Testis (tissue), 3 donors: ENCODE measurements around the gene TBXA2R. TPM values are rescaled to one million over a fixed set of nuclear protein-coding genes. Genes with fewer than 3 reads are reported as not detected.

ENCODE experiments used
- DNase-seq: peaks from one replicate; pipeline ENCODE4 v3.0.0-alpha.2; 2019
- H3K27ac ChIP-seq, 2 donors: fragments of 200-600 bp; sonication (generic); one replicate each; pipeline ENCODE4 v1.5.1; 2019
- H3K27me3 ChIP-seq: fragments of 200-600 bp; sonication (generic); one replicate; pipeline ENCODE4 v1.5.1; 2019
- H3K36me3 ChIP-seq: fragments of 200-600 bp; sonication (generic); one replicate; pipeline ENCODE4 v1.5.1; 2017; ENCODE audit warnings: low read depth; ENCODE audit errors: missing control alignments
- H3K4me1 ChIP-seq: fragments of 200-600 bp; sonication (generic); one replicate; pipeline ENCODE4 v1.5.1; 2019
- H3K4me3 ChIP-seq, 2 donors: fragments of 200-600 bp; sonication (generic); one replicate each; pipeline ENCODE4 v1.5.1; 2017 to 2019
- H3K9me3 ChIP-seq: fragments of 200-600 bp; sonication (generic); one replicate; pipeline ENCODE4 v1.5.1; 2017
- CTCF ChIP-seq, 3 experiments: fragments of 450-650 bp in 2 of 3; fragments of 200-600 bp in 1 of 3; sonication (generic) in 1 of 3; IDR thresholded peaks; one replicate each; pipeline ENCODE4 v1.5.1; 2016 to 2019; ENCODE audit warnings: antibody characterized with exemption in 3 of 3, mild to moderate bottlenecking in 2 of 3, moderate library complexity in 1 of 3
- POLR2A ChIP-seq: fragments of 450-650 bp; IDR thresholded peaks from one replicate; pipeline ENCODE4 v1.6.1; 2017; ENCODE audit warnings: antibody characterized with exemption, mild to moderate bottlenecking, moderate library complexity
- WGBS, 2 donors: methylation state at CpG; one replicate each; pipeline ENCODE4 v1.1.5; 2018; 5-methylcytosine and 5-hydroxymethylcytosine counted together
- intact Hi-C: fragments of 100-400 bp; cut with DNase I; formaldehyde crosslinking; loops from one replicate; pipeline ENCODE4 v1.15.1; 2023; ENCODE audit warnings: low total_unique reads
- polyA plus RNA-seq: library from polyadenylated mRNA; stranded (reverse); fragments of 350-450 nt; fragmentation: Illumina TruSeq; extraction: RNeasy Lipid Tissue Mini Kit (QIAGEN cat#74804); gene quantifications from one replicate; pipeline ENCODE4 v1.2.3, GENCODE V29; 2014; ENCODE audit warnings: low read depth, low replicate concordance; ENCODE audit not compliant: insufficient read depth
- total RNA-seq, 2 donors: library from RNA; depleted of rRNA; stranded (reverse); fragments of >200 nt; gene quantifications; one replicate each; pipeline ENCODE4 v1.2.3, GENCODE V29; 2016

Gene TBXA2R
- total and polyA plus RNA-seq, 3 donors from 2014 or later = 1.3 to 3.2 (median 1.8) TPM

DNA sequence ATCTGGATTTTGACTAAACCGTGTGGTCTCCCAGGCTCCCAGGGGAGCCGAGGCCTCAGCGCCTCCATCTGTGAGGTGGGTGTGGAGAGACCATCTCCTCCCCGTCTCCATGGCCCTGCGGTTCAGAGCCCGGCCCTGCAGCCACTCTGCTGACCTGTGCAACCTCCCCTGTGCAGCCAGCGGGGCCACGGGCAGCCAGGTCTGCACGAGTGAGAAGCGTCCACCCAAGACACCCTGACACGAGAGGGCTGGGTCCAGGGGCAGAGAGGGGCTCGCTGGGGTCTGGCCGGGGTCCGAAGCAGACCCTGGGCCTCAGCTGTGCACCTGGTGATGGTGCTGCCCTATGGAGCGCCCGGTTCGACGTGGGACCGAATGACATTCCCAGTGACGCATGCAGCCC, 30.3 kb upstream of the TBXA2R start:
- H3K36me3 ChIP-seq = no peaks in the 10 kb centered on the region
- TF ChIP-seq CTCF (IDR thresholded peaks at IDR 0.05) (no peak), POLR2A (no peak)
- no peak overlapping the region for H3K27ac ChIP-seq
- WGBS, 2 donors = 89 to 92% methylated on average over 12 to 20 of the region's 20 CpGs
- no peak for DNase-seq
- H3K27me3 ChIP-seq = no peaks in the 10 kb centered on the region
- H3K9me3 ChIP-seq = no peaks in the 10 kb centered on the region
- intact Hi-C loops = no loop called here
- H3K4me3 ChIP-seq = no peak overlapping the region
- no peaks in the 10 kb centered on the region for H3K4me1 ChIP-seq

DNA sequence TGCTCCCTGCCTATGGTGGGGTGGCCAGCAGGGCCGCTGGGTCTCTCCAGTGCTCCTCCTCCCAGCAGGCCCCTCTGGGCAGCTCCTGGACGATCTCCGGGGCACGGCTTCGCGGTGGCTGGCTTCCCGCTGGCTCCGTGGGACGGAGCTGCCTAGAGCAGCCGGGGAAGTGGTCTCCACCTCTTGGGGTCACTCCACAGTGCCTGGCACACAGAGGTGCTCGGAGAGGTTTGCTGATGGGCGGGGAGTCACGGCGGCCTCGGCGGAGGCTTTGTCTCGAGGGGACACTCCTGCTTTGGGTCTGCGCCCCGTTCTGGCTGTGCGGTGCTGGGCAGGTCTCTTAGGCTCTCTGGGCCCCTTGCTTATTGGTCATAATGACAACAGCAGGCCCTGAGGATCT, 29.8 kb upstream of the TBXA2R start:
- intact Hi-C loops = no loop called here
- DNase-seq = no peak
- Histone ChIP-seq H3K27me3 (no peaks in the 10 kb centered on the region), H3K4me1 (no peaks in the 10 kb centered on the region), H3K4me3 (no peak overlapping the region), H3K36me3 (no peaks in the 10 kb centered on the region), H3K27ac (no peak overlapping the region), H3K9me3 (no peaks in the 10 kb centered on the region)
- WGBS, 2 donors = 80 to 88% methylated on average over 1 to 20 of the region's 20 CpGs
- TF ChIP-seq POLR2A = no peak
- no peak for TF ChIP-seq CTCF (IDR thresholded peaks at IDR 0.05)

DNA sequence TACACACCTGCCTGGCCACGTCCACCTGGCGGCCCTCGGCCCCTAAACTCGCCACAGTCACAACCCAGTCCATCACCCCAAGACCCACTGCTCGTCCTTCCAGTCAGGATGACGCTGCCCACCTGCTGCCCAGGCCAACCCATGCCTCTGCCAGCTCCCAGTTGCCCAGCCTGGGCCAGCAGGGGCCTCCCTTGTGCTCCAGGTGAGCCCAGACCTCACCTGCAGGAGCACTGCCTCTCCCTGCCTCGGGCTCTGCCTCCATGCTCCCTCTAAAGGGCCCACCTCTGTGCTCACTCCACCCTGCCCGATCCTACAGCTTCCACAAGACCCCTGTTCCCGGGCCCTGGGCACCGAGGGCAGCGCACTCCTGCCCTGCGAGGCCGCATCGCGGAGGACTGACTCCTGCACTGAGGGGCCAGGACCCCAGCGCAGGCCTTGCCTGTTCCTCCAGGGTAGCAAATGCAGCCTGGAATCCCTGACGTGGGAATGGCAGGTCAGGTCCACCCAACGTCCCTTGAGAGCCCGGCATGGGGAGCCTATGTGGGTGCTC, 27.9 kb upstream of the TBXA2R start:
- no peaks in the 10 kb centered on the region for H3K9me3 ChIP-seq
- 91 to 95% methylated on average over 13 to 19 of the region's 19 CpGs for WGBS, 2 donors
- H3K27me3 ChIP-seq = no peaks in the 10 kb centered on the region
- no peak for TF ChIP-seq POLR2A
- H3K4me3 ChIP-seq = no peak overlapping the region
- no peaks in the 10 kb centered on the region for H3K4me1 ChIP-seq
- DNase-seq = no peak
- H3K36me3 ChIP-seq = no peaks in the 10 kb centered on the region
- no peak overlapping the region for H3K27ac ChIP-seq
- intact Hi-C loops = no loop called here

DNA sequence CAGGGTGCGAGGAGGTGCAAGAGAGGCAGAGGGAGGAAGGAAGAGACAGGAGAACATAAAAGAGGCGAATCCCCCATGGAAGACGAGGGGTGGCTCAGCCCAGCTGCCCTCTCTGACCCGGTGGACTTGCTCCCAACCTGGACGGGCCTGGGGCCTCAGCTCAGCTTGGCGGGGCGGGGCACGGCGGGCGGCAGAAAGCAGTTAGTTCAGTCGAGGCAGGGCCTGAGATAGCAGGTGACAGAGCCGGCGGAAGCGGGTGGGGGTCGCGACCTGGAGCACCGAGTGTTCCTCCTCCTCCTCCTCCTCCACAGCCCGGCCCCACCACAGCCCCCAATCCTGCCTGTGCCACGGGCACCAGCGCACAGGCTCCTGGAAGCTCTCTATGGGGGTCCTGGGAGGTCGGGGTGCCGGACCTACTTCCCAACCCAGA, 26.9 kb upstream of the TBXA2R start:
- Histone ChIP-seq H3K4me3 (no peak overlapping the region), H3K27me3 (no peaks in the 10 kb centered on the region), H3K27ac (peak overlapping the region; percentile 71 to 76), H3K4me1 (no peaks in the 10 kb centered on the region), H3K9me3 (no peaks in the 10 kb centered on the region), H3K36me3 (no peaks in the 10 kb centered on the region)
- TF ChIP-seq CTCF (IDR thresholded peaks at IDR 0.05) = no peak
- TF ChIP-seq POLR2A = no peak
- intact Hi-C loops = no loop called here
- no peak for DNase-seq
- 78 to 84% methylated on average over 18 to 22 of the region's 22 CpGs for WGBS, 2 donors

DNA sequence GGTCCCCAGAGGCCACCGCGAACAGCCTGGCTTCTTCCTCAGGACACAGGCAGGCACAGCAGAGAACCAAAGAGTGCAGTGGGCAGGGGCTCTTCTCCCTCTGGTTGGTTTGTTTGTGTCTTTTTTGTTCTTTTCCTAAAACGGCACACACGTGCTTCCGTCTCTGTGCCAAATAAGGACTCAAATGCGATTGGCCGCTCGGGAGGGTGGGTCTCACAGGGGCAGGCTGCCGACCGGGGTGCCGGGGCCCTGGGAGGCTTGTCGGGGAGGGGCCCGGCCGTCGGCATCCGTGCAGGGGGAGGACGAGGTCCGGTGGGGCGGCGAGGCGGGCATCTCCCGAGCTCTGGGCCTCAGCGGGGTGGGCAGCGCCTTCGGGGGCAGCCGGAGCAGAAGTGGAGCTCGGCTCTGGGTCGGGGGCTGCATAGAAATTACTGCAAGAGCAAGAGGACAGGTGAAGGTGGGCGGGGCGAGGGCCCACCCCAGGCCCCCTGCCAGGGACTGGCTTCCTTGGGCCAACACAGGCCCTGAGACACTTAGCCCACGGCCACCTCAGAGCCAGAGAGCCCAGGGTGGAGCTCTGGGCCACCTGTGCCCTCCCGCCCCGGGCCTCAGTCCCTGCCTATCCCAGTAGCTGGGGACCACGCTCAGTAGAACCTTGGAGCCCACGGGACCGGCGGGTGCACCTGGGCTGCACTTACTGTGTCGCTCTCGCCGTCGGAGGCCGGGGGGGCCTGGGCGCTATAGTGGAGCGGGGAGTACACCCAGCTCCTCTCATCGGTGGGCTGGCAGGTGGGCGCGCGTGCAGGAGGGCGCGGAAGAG, 26.3 kb upstream of the TBXA2R start:
- H3K4me1 ChIP-seq = no peaks in the 10 kb centered on the region
- peak overlapping the region; percentile 71 to 76 for H3K27ac ChIP-seq
- no peaks in the 10 kb centered on the region for H3K27me3 ChIP-seq
- intact Hi-C loops = no loop called here
- no peak overlapping the region for H3K4me3 ChIP-seq
- no peak for TF ChIP-seq POLR2A
- TF ChIP-seq CTCF (IDR thresholded peaks at IDR 0.05) = no peak
- 79 to 86% methylated on average over 34 to 50 of the region's 50 CpGs for WGBS, 2 donors
- peak; percentile 70 for DNase-seq
- no peaks in the 10 kb centered on the region for H3K9me3 ChIP-seq
- no peaks in the 10 kb centered on the region for H3K36me3 ChIP-seq
